Stimulated activated CD4-positive, alpha-beta T cell treated with anti-CD3 and anti-CD28 coated beads, TNF-alpha, amount 100 ng/mL, for 1 hour (primary cell): ENCODE measurements around the gene FANCF.
"Not testable (repeated sequence)": the region's sequence is repeated elsewhere in the genome, so short reads cannot be mapped to it uniquely, and the experiment has no call there.

Experiments used
- DNase-seq, 3 donors: peaks; one replicate each; pipeline ENCODE4 v3.0.0-alpha.2; 2020; ENCODE audit warnings: low read depth in 3 of 3, low spot score in 1 of 3

Gene FANCF, protein sequence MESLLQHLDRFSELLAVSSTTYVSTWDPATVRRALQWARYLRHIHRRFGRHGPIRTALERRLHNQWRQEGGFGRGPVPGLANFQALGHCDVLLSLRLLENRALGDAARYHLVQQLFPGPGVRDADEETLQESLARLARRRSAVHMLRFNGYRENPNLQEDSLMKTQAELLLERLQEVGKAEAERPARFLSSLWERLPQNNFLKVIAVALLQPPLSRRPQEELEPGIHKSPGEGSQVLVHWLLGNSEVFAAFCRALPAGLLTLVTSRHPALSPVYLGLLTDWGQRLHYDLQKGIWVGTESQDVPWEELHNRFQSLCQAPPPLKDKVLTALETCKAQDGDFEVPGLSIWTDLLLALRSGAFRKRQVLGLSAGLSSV

DNA sequence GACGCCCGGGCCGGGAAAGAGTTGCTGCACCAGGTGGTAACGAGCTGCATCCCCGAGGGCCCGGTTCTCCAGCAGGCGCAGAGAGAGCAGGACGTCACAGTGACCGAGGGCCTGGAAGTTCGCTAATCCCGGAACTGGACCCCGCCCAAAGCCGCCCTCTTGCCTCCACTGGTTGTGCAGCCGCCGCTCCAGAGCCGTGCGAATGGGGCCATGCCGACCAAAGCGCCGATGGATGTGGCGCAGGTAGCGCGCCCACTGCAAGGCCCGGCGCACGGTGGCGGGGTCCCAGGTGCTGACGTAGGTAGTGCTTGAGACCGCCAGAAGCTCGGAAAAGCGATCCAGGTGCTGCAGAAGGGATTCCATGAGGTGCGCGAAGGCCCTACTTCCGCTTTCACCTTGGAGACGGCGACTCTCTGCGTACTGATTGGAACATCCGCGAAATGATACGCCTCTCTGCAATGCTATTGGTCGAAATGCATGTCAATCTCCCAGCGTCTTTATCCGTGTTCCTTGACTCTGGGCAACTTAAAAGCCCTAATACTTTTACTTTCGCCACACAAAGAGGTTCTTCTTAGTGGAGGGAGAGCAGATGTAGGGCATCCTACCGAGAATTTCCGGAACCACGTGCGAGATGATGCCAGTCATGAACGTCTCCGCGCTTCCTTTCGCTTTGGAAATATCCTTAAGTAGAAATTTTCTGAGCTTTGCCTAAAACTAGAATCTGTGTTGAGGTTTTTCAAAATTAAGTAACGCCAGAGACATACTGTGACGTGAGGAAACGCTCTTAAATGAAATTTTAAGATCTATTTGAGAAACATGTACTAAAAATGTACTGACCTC is at the start of gene FANCF:
FANCF (minus strand) TSS at position 376 of the 840 bp plus-strand sequence; CDS start at position 363, 13 bp downstream.
- DNase-seq: peak; percentile 78 to 92 (median 90)

DNA sequence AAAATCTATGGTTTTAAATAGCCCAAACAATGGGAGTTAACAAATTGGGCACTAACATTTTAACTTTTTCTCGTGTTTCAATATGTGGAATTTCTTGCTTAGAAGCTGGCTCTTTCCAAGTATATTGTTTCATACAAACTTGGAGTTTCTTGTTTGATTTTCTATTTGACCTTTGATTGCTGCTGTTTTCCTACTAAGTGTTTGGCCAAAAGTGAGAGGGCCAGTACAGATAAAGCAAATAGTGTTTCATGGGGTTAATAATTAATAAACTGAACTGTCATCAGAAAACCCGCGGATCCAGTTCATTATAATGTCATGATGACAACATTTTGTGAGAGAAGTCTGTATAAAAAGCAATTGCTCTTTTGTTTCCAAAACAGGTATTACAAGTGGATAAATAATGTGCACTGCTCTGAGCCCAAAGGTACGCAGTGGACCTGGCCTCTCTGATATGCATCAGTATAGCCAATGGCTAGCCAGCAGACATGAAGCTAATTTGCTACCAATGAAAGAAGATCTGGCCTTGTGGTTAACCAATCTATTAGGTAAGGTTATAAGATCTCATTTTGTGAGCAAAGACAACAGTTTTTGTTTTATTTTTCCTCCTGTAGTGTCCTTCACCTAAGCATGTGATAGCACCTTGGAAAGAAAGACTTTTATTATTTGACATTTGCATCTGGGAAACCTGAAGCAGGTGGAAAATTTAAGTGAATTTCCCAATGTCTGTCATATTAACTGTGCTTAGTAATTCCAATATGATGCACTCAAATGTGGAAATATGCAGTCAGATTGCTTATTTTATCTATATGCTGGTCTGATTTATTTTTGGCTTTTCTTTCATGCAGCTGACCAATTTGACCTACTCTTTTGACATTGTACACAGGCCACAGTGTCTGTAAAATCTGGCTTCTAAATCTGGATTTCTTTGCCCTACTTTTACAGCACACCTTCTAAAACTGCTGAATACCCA is 49.1 kb upstream of the FANCF start:
- DNase-seq: no peak

DNA sequence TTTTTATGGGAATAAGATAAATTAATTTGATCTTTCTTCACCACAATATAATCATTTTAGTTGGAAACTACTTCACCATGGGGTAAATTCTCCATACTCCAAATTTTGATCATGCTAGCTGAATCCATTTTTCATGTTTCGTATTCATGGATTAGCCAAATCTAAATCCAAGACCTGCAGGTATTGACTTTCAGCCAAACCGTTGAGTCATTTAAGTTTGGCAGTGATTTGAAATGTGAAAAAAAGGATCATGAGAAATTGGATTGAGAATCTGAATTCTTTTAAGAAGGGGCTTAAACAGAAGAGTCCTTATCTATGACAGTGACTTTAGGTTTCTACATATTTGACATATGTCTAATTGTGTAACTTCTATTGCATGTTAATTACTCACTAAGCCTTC is 46.1 kb upstream of the FANCF start:
- no peak for DNase-seq

- DNase-seq: no peak
Measured at GRCh38 chr11:22670830-22671229, 45.2 kb upstream of the FANCF start.

DNA sequence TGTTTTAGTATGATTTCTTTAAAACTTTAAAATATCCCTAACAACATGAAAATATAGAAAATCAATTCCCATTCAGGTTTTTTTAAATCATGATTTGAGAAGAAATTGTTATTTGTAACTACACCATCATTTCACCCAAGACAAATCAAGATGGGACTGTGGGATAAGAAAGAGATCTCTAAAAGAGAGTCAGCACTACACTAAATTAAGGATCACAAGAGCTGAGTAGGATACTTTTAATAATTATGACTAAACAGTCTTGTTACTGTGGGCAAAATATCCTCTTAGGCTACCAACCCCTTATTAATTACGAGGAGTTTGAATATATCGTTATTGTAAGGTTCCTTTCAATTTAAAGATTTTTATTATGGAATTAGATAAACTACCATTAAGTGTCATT is 43.7 kb upstream of the FANCF start:
- DNase-seq: no peak

GRCh38 chr11:22668005-22668796 is 42.6 kb upstream of the FANCF start:
- no peak for DNase-seq

- no peak for DNase-seq
Measured at GRCh38 chr11:22666688-22667439, 41.2 kb upstream of the FANCF start.

DNA sequence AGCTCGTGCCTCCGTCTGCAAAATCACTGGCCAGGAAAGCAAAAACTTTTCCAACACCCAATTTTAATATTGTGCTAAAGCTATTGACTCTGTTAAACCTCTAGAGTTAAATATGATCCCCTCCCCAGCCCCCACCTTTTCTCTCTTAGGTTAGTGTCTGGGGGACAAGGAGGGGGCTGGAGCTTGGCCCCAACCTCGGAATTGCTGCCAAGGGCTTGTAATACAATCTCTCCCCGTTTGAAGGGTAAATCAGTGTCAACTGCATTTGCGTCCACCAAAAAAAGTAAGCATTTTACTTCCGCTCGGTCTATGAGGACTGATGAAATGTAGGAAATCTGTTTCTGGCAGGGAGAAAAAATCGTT is 40.7 kb upstream of the FANCF start, which contains the start of gene GAS2:
GAS2 (plus strand) TSS at position 287 of the 363 bp plus-strand sequence. CDS start 8,259 bp downstream, outside the sequence.
- no peak for DNase-seq

DNA sequence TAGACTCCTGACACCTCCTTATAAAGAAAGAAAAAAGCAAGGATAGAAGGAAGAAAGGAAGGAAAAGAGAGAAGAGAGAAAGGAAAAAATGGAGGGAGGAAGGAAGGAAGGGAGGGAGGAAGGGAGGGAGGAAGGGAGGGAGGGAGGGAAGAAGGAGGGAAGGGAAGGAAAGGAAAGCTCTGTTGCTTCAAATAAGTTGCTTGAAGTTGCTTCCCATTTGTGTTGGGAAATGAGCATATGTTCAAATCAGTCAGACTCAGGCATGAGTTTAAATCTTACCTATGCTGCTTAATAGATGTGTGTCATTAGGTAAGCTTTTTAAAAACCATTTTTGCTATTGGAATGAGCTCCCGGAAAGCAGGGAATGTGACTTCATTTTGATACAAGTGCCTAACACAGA is 34.2 kb upstream of the FANCF start:
- DNase-seq: no peak

- DNase-seq: no peak
Measured at GRCh38 chr11:22657101-22657694, 31.6 kb upstream of the FANCF start.

- DNase-seq: no peak
Measured at GRCh38 chr11:22656130-22656529, 30.5 kb upstream of the FANCF start.

DNA sequence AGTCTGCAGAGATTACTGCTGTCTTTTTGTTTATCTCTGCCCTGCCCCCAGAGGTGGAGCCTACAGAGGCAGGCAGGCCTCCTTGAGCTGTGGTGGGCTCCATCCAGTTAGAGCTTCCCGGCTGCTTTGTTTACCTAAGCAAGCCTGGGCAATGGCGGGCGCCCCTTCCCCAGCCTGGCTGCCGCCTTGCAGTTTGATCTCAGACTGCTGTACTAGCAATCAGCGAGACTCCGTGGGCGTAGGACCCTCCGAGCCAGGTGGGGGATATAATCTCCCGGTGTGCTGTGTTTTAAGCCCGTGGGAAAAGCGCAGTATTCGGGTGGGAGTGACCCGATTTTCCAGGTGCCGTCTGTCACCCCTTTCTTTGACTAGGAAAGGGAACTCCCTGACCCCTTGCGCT is 26.7 kb upstream of the FANCF start:
- DNase-seq: not testable (repeated sequence)

DNA sequence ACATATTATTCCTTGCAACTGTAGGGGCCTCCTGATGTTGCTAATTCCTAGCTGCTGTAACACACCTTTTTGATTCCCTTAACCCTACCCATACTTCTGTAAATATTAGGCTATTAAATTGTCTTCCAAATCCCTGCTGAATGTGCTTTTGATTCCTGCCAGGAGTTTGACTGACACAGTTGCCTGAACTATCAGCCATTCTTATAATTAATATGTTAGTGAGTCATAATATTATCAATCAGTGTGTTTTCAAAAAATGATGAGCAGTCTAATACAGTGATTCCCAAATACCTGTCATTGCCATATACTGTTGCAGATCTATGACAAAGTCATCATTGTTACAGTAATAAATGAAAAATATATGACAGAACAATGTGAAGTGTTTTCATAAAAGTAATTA is 15.9 kb upstream of the FANCF start:
- no peak for DNase-seq

GRCh38 chr11:22640862-22641261 is 15.2 kb upstream of the FANCF start:
- no peak for DNase-seq

DNA sequence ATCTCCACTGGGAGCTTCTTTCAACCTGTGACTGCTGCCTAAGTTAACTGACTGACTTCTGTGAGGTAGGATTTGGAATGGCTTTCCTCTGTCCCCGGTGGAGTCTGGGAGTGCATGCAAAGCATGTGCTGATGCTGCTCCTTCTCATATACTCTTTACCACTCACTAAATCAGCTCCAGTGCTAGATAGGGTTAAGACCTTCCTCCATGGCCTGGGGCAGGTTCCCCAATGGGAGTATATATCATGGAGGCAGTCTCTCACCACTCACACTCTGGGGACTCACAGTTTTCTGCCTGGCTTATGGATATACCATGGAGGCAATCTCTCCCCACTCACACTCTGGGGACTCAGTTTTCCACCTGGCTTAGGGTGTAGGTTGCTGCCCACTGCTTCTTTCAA is 10.1 kb upstream of the FANCF start:
- DNase-seq: no peak

GRCh38 chr11:22634897-22635629 is 9.4 kb upstream of the FANCF start:
- no peak for DNase-seq

- no peak for DNase-seq
Measured at GRCh38 chr11:22633354-22633902, 7.8 kb upstream of the FANCF start.

- no peak for DNase-seq
Measured at GRCh38 chr11:22627421-22627820, 1.8 kb upstream of the FANCF start.
